Measurements from ENCODE around the gene CLPTM1. TPM values are rescaled to one million over a fixed set of nuclear protein-coding genes. Genes with fewer than 3 reads are reported as not detected.

The CLPTM1 gene
- total RNA-seq, 1 experiment from 2014 or later: 31.2 TPM

- DNase-seq (ENCODE audit: extremely low read depth, low read depth): no peak
Measured at GRCh38 chr19:44931541-44931940, 23.6 kb upstream of the CLPTM1 start.

DNA sequence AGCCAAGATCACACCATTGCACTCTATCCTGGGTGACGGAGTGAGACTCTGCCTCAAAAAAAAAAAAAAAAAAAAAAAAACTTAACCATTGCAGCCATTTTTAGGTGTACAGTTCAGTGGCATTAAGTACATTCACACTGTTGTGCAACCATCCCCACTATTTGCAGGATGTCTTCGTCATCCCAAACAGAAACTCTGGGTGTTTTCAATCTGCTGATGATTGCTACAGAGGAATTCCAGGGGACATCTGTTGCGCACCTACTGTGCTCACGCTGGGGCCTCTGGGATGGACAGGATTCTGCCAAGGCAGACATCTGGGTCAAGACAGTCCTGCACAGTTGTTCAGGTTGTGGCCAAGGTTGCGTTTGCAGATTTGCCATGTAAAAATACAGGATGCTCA is 15.5 kb upstream of the CLPTM1 start:
- no peak for DNase-seq (ENCODE audit: extremely low read depth, low read depth)

DNA sequence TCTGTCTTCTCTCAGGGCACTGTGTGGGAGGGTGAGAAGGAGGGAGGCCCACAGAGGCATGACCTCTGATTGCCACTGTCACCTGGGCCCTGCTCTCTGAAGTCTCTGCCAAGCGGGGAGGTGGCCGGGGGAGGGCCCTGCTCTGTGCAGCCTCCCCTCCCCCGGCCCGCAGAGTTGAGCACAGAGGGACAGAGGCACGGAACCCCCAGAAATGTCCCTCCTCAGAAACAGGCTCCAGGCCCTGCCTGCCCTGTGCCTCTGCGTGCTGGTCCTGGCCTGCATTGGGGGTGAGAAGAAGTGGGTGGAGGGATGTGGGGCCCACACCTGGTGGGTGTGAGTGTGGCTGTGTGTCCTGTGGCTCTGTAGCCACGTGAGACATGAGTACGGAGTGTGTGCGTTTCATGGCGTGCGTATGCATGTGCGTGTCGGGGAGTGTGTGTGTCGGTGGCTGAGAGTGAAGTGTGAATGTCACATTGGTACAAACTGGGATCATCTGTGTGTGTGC is 13.1 kb upstream of the CLPTM1 start, which contains the start of gene APOC4:
APOC4 (plus strand) TSS at position 171 of the 505 bp plus-strand sequence; CDS start at position 212, 41 bp downstream.
- DNase-seq (ENCODE audit: extremely low read depth, low read depth): no peak

DNA sequence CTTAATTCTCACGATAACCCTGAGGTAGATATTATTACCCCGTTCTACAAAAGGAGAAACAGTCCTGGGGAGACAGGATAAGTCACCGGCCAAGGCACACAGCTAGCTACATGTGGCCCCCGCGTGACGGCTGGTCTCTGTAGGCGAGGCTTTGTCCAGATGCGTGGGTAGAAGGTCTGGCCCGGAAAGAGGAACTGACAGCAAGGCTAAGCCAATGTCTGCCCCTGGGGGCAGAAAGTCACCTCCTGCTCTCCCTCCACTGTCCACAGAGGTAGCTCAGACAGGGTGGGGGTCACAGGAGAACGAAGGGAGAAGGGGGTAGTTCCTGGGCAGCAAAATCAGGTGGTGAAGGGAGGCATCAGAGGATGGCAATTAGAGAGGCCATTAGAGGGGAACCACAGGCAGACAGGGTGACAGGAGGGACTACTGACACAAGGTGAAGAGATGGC is 11.4 kb upstream of the CLPTM1 start:
- DNase-seq (ENCODE audit: extremely low read depth, low read depth): no peak

DNA sequence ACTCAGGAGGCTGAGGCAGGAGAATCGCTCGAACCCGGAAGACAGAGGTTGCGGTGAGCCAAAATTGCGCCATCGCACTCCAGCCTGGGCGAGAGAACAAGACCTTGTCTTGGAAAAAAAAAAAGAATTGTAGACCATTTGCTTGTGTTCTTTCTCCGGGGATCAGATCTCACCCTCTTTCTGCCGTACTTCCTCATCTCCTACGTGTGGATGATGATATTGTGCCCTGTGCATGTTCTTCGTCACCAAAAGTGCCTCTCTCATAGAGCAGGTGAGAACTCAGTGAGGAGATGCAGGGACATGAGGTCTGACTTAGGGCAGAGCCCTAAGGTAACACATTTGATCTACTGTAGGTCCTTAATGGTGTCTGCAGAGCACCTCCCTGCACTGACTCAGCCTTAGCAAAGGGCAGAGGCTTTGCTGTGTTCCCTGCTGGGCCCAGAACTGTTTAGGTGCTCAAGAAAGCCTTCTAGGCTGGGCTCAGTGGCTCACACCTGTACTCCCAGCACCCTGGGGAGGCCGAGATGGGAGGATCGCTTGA is 8.1 kb upstream of the CLPTM1 start:
- no peak for DNase-seq (ENCODE audit: extremely low read depth, low read depth)

DNA sequence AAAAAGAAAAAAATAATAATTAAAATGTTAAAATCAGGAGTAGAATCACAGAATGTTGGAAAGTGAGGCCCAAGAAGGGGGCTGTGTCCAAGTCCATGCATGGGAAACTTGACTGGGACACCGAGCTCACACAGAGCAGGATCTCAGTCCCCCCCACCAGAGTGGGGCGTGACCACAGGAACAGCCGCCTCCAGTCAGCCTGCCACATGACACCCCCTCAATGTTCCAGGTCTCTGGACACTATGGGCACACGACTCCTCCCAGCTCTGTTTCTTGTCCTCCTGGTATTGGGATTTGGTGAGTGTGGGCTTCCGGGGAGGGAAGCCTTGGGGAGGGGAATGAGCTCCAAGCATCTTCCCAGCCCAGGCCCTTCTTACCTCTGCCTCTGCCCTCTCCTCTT is 6.9 kb upstream of the CLPTM1 start:
- no peak for DNase-seq (ENCODE audit: extremely low read depth, low read depth)

DNA sequence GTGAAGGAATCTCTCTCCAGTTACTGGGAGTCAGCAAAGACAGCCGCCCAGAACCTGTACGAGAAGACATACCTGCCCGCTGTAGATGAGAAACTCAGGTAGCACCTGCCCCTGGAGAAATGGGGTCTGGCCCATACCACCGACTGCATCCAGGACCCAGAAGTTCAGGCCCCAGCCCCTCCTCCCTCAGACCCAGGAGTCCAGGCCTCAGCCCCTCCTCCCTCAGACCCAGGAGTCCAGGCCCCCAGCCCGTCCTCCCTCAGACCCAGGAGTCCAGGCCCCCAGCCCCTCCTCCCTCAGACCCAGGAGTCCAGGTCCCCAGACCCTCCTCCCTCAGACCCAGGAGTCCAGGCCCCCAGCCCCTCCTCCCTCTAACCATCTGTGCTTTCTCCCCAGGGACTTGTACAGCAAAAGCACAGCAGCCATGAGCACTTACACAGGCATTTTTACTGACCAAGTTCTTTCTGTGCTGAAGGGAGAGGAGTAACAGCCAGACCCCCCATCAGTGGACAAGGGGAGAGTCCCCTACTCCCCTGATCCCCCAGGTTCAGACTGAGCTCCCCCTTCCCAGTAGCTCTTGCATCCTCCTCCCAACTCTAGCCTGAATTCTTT is 6.3 kb upstream of the CLPTM1 start:
- DNase-seq (ENCODE audit: extremely low read depth, low read depth): no peak

GRCh38 chr19:44949550-44949949 is 5.6 kb upstream of the CLPTM1 start:
- no peak for DNase-seq (ENCODE audit: extremely low read depth, low read depth)

DNA sequence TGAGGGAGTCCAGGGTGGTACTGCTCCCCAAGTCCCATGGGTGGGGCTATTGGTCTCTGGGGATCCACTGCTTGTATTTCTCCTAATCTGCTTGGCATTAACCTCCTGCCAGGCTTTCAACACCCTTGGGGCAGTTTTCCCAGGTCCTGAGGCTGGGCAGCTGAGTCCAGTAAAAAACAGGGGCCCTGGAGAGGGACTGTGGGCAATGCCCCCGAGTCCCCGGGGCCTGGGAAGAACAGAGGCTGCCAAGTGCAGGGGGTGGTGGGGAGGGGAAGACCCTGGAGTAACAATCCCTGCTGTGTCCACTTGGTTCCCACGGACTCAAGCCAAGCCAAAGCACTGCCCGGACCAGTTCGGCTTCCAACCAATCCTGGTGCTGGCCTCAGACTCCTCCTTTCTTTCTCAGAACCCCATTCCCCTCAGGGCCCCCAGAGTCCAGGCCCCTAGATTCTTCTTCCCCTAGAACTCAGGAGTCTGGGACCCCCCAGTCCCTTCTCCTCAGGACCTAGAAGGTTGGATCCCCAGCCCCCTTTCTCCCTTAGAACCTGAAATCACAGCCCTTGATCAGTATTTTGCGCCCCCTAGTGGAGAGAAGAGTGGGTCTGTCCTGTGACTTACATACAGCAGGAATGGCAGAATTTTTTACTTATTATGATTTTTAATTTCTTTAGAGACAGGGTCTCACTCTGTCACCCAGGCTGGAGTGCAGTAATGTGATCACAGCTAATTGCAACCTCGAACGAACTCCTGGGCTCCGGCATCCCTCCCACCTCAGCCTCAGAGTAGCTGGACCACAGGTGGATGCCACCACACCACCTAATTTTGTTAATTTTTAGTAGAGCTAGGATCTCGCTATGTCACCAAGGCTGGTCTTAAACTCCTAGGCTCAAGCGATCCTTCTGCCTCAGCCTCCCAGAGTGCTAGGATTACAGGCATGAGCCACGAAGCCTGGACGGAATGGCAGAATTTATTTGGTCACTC is 3.7 kb upstream of the CLPTM1 start:
- peak; percentile 70 for DNase-seq (ENCODE audit: extremely low read depth, low read depth)

GRCh38 chr19:44954278-44954648 is 917 bp upstream of the CLPTM1 start:
- DNase-seq (ENCODE audit: extremely low read depth, low read depth): no peak

DNA sequence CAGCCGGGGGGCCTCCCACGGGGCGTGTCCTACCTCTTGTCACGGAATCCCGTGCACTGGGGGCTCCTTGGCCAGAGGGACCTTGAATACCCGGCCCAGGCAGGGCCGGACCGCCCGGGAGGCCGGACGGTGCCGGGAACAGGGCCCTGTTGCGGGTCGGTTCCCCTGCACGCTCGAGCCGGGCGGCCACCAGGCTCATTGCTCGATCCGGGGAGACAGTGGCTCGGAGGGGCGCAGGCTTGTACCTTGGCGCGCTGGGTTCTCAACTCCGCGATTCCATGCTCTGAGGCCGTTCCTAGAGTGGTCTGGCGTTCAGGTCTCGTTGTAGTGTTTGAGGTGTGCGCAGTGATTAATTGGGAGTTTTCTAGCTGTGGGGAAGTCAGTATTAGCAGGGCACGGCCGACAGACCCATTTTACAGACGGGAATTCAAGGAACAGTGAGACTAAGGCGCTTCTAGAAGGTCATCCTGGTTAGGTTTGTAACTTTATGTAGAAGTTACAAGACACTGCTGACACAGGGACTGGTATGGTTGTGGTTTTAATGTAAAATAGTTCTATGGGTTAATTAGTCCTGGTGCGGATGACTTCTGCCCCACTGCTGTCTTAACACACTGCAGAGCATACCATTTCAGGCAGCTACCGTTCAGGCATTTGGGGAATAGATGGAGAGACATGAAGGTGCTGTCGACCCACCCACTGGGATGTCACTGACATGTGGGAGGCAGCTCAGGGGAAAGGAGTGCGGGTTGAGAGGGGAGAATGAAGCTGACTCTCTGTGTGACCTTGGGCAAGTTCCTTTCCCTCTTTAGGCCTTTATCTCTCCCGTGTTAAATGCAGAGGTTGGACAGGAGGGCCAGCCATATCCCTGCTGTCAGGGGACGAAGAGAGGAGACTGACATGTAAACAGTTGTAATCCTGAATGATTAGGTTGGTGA is 592 bp downstream of the CLPTM1 start:
- DNase-seq (ENCODE audit: extremely low read depth, low read depth): no peak

GRCh38 chr19:44957526-44957925 is 2.3 kb downstream of the CLPTM1 start:
- no peak for DNase-seq (ENCODE audit: extremely low read depth, low read depth)

- DNase-seq (ENCODE audit: extremely low read depth, low read depth): no peak
Measured at GRCh38 chr19:44958090-44958489, 2.9 kb downstream of the CLPTM1 start.

DNA sequence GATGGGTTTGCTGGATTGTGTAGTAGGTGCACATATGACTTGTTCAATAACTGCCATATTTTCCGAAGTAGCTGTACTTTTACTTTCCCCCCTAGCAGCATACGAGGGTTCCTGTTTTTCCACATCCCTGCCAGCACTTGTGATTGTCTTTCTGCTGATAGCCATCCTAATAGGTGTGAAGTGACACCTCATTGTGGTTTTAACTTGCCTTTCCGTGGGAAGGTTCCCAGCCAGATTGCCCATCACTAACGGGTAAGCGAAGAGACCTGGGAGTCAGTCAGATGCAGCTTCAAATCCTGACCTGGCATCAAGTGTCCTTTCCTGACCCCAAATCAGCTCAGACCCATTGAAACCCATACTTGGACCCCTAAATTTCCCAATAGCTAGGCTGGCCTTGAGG is 4.5 kb downstream of the CLPTM1 start:
- DNase-seq (ENCODE audit: extremely low read depth, low read depth): no peak

- no peak for DNase-seq (ENCODE audit: extremely low read depth, low read depth)
Measured at GRCh38 chr19:44960906-44961728, 5.9 kb downstream of the CLPTM1 start.

- DNase-seq (ENCODE audit: extremely low read depth, low read depth): no peak
Measured at GRCh38 chr19:44961821-44962220, 6.6 kb downstream of the CLPTM1 start.

GRCh38 chr19:44968118-44968517 is 12.9 kb downstream of the CLPTM1 start:
- no peak for DNase-seq (ENCODE audit: extremely low read depth, low read depth)

DNA sequence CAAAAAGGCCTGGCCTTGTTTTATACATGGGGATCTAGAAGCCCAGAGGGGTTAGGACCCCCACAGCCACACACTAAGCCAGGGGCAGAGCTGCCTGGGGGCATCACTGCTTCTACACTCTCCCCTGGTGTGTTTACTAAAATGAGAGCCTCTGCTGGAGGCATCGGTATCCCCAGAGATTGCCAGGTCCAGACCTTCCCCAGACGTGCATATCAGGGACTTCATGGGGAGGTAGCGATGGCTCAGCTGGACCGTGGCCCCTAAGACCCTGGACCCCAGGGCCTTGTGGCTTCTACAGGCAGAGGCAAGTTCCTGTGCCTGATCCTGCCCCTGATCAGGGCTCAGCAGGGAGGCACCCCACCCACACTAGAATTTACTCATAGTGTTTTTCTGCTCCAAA is 13.5 kb downstream of the CLPTM1 start:
- no peak for DNase-seq (ENCODE audit: extremely low read depth, low read depth)

- no peak for DNase-seq (ENCODE audit: extremely low read depth, low read depth)
Measured at GRCh38 chr19:44969437-44969836, 14.3 kb downstream of the CLPTM1 start.

Data from NCI-H460 (cell line).